H7 (cell line): Measurements from ENCODE around the gene TAP2. TPM values are rescaled to one million over a fixed set of nuclear protein-coding genes. Genes with fewer than 3 reads are reported as not detected.
A peak's percentile ranks its signal among the peaks of the same experiment; 100 is the strongest.

ENCODE experiments used
- DNase-seq: peaks from one replicate; pipeline ENCODE4 v3.0.0; 2012
- H3K27me3 ChIP-seq: 2 replicates; pipeline ENCODE4 v1.6.0; 2011; ENCODE audit warnings: mild to moderate bottlenecking, low read length; ENCODE audit not compliant: control insufficient read depth, insufficient read depth
- H3K36me3 ChIP-seq: replicated peaks from 2 replicates; pipeline ENCODE4 v1.5.1; 2011; ENCODE audit warnings: low read length; ENCODE audit not compliant: control insufficient read depth, insufficient read depth
- H3K4me3 ChIP-seq: 2 replicates; pipeline ENCODE4 v1.5.1; 2011; ENCODE audit warnings: low read depth, mild to moderate bottlenecking, control low read depth, low read length, moderate library complexity; ENCODE audit not compliant: insufficient read depth
- total RNA-seq: library from RNA; depleted of rRNA; stranded (reverse); fragments of >200 nt; shearing (Covaris generic); gene quantifications from 2 replicates; pipeline ENCODE4 v1.2.3, GENCODE V29; 2014

The TAP2 gene
- total RNA-seq, 1 experiment from 2014 or later: 1.1 TPM

GRCh38 chr6:32865724-32866443 lies 27.3 kb upstream of the TAP2 start:
- Histone ChIP-seq H3K36me3 (no peaks in the 10 kb centered on the region), H3K27me3 (peaks cover 6% of the 10 kb centered on the region), H3K4me3 (no peak overlapping the region)
- no peak for DNase-seq

- no peak overlapping the region for H3K4me3 ChIP-seq
- no peak for DNase-seq
- H3K27me3 ChIP-seq: peaks cover 4% of the 10 kb centered on the region; the same call in 1 of the 2 replicates
- H3K36me3 ChIP-seq: no peaks in the 10 kb centered on the region
Observed at GRCh38 chr6:32862725-32863124, 24.2 kb upstream of the TAP2 start.

GRCh38 chr6:32860674-32861073 lies 22.1 kb upstream of the TAP2 start:
- DNase-seq: no peak
- H3K36me3 ChIP-seq: no peaks in the 10 kb centered on the region
- H3K27me3 ChIP-seq: peaks cover 9% of the 10 kb centered on the region; the same call in 1 of the 2 replicates
- no peak overlapping the region for H3K4me3 ChIP-seq

GRCh38 chr6:32858194-32858593 lies 19.7 kb upstream of the TAP2 start:
- Histone ChIP-seq H3K27me3 (peaks cover 30% of the 10 kb centered on the region), H3K4me3 (no peak overlapping the region), H3K36me3 (no peaks in the 10 kb centered on the region)
- no peak for DNase-seq

- peaks cover 39% of the 10 kb centered on the region for H3K27me3 ChIP-seq
- no peak overlapping the region for H3K4me3 ChIP-seq
- no peak for DNase-seq
- no peaks in the 10 kb centered on the region for H3K36me3 ChIP-seq
Observed at GRCh38 chr6:32857156-32857891, 18.8 kb upstream of the TAP2 start.

- peaks cover 56% of the 10 kb centered on the region for H3K27me3 ChIP-seq
- H3K36me3 ChIP-seq: no peaks in the 10 kb centered on the region; the same call in 1 of the 2 replicates
- no peak for DNase-seq
- no peak overlapping the region for H3K4me3 ChIP-seq
Observed at GRCh38 chr6:32855467-32856174, 17.1 kb upstream of the TAP2 start.

GRCh38 chr6:32854376-32855178 lies 16.0 kb upstream of the TAP2 start:
- H3K27me3 ChIP-seq: peaks cover 64% of the 10 kb centered on the region
- DNase-seq: peak; percentile 63

GRCh38 chr6:32853541-32854375 lies 15.2 kb upstream of the TAP2 start, which contains the start of the genes PSMB9 and TAP1:
PSMB9 (plus strand) TSS chr6:32854192; CDS start chr6:32854230, 38 bp downstream.
TAP1 (minus strand) TSS chr6:32853704; CDS start chr6:32853636, 68 bp downstream.
- Histone ChIP-seq H3K36me3 (no peaks in the 10 kb centered on the region; the same call in 1 of the 2 replicates), H3K4me3 (peak within 1 kb of the TSS; percentile 59), H3K27me3 (peaks cover 69% of the 10 kb centered on the region)
- peak; percentile 95 for DNase-seq

More at GRCh38 chr6:32854376-32855178, 16.0 kb upstream of the TAP2 start:
- Histone ChIP-seq H3K36me3 (no peaks in the 10 kb centered on the region; the same call in 1 of the 2 replicates), H3K4me3 (peak overlapping the region; percentile 59)

- Histone ChIP-seq H3K4me3 (peak overlapping the region; percentile 59), H3K27me3 (peaks cover 71% of the 10 kb centered on the region), H3K36me3 (no peaks in the 10 kb centered on the region; the same call in 1 of the 2 replicates)
- peak; percentile 79 for DNase-seq
Observed at GRCh38 chr6:32852844-32853540, 14.5 kb upstream of the TAP2 start.

- Histone ChIP-seq H3K27me3 (peaks cover 75% of the 10 kb centered on the region), H3K36me3 (no peaks in the 10 kb centered on the region; the same call in 1 of the 2 replicates), H3K4me3 (peak overlapping the region; percentile 59; the same call in 1 of the 2 replicates)
- peak; percentile 58 for DNase-seq
Observed at GRCh38 chr6:32852018-32852843, 13.7 kb upstream of the TAP2 start.

- Histone ChIP-seq H3K4me3 (no peak overlapping the region), H3K27me3 (peaks cover 75% of the 10 kb centered on the region), H3K36me3 (no peaks in the 10 kb centered on the region; the same call in none of the 2 replicates)
- no peak for DNase-seq
Observed at GRCh38 chr6:32851025-32851424, 12.5 kb upstream of the TAP2 start.

- no peaks in the 10 kb centered on the region; the same call in none of the 2 replicates for H3K36me3 ChIP-seq
- peak; percentile 5 for DNase-seq
- H3K4me3 ChIP-seq: no peak overlapping the region
- peaks cover 69% of the 10 kb centered on the region for H3K27me3 ChIP-seq
Observed at GRCh38 chr6:32849126-32849525, 10.6 kb upstream of the TAP2 start.
